HepG2 (cell line): ENCODE results near the gene PCDHGB3.
"Not testable (repeated sequence)": the region's sequence is repeated elsewhere in the genome, so short reads cannot be mapped to it uniquely, and the experiment has no call there.

Experiments used
- AGO2 ChIP-seq: fragments of 200-400 bp; formaldehyde crosslinking; optimal IDR thresholded peaks from 2 replicates; pipeline ENCODE3; 2017; ENCODE audit warnings: mild to moderate bottlenecking, low read depth, low read length, moderate library complexity
- ATF7 ChIP-seq, 2 experiments: fragments of 450-650 bp in 1 of 2; sonication (generic) in 1 of 2; formaldehyde crosslinking in 1 of 2; IDR thresholded peaks; 2 replicates each; pipeline versions ENCODE4 v1.4.0 to v1.6.1; 2016 to 2020; ENCODE audit warnings: antibody characterized with exemption in 1 of 2, mild to moderate bottlenecking in 1 of 2, missing genetic modification reagents in 1 of 2
- CREM ChIP-seq, 2 experiments: sonication (generic) in 1 of 2; formaldehyde crosslinking in 1 of 2; IDR thresholded peaks; 2 replicates each; pipeline versions ENCODE4 v1.4.0 to v1.6.1; 2016 to 2020; ENCODE audit warnings: antibody characterized with exemption in 1 of 2, mild to moderate bottlenecking in 1 of 2, missing genetic modification reagents in 1 of 2
- CTCF ChIP-seq: sonication (generic); formaldehyde crosslinking; IDR thresholded peaks from 2 replicates; pipeline ENCODE4 v1.5.0; 2020; ENCODE audit warnings: mild to moderate bottlenecking, missing genetic modification reagents, moderate library complexity
- FOSL1 ChIP-seq: sonication (generic); formaldehyde crosslinking; IDR thresholded peaks from 2 replicates; pipeline ENCODE4 v1.9.0; 2021; ENCODE audit warnings: missing genetic modification reagents, borderline replicate concordance
- MIXL1 ChIP-seq: IDR thresholded peaks from 2 replicates; pipeline ENCODE4 v1.6.1; 2016
- MYNN ChIP-seq: sonication (generic); formaldehyde crosslinking; IDR thresholded peaks from 2 replicates; pipeline ENCODE4 v1.4.0; 2020; ENCODE audit warnings: mild to moderate bottlenecking, low read depth, missing genetic modification reagents
- POLR2A ChIP-seq, 2 experiments: IDR thresholded peaks; 2 replicates each; pipeline ENCODE4 v1.6.1; 2011; ENCODE audit warnings: low read depth in 2 of 2, low read length in 2 of 2, mild to moderate bottlenecking in 1 of 2, moderate library complexity in 1 of 2; ENCODE audit not compliant: insufficient read depth in 1 of 2
- POLR2AphosphoS5 ChIP-seq: IDR thresholded peaks from 2 replicates; pipeline ENCODE4 v1.6.1; 2012; ENCODE audit warnings: low read depth, low read length
- ZNF253 ChIP-seq: sonication (generic); formaldehyde crosslinking; IDR thresholded peaks from 2 replicates; pipeline ENCODE4 v1.8.0; 2022; ENCODE audit warnings: mild to moderate bottlenecking, missing genetic modification reagents, borderline replicate concordance
- ZNF331 ChIP-seq: sonication (generic); formaldehyde crosslinking; IDR thresholded peaks from 2 replicates; pipeline ENCODE4 v1.4.0; 2020; ENCODE audit warnings: missing genetic modification reagents
- ZNF605 ChIP-seq: sonication (generic); formaldehyde crosslinking; IDR thresholded peaks from 2 replicates; pipeline ENCODE4 v1.8.0; 2022; ENCODE audit warnings: mild to moderate bottlenecking, missing genetic modification reagents
- ZNF747 ChIP-seq: sonication (generic); formaldehyde crosslinking; IDR thresholded peaks from 2 replicates; pipeline ENCODE4 v1.8.1; 2023; ENCODE audit warnings: missing genetic modification reagents, mild to moderate bottlenecking, borderline replicate concordance
- TF ChIP-seq, protein P1 (sequence below): fragments of 450-650 bp; IDR thresholded peaks from 2 replicates; pipeline ENCODE4 v1.6.1; 2017; ENCODE audit warnings: mild to moderate bottlenecking

DNA sequence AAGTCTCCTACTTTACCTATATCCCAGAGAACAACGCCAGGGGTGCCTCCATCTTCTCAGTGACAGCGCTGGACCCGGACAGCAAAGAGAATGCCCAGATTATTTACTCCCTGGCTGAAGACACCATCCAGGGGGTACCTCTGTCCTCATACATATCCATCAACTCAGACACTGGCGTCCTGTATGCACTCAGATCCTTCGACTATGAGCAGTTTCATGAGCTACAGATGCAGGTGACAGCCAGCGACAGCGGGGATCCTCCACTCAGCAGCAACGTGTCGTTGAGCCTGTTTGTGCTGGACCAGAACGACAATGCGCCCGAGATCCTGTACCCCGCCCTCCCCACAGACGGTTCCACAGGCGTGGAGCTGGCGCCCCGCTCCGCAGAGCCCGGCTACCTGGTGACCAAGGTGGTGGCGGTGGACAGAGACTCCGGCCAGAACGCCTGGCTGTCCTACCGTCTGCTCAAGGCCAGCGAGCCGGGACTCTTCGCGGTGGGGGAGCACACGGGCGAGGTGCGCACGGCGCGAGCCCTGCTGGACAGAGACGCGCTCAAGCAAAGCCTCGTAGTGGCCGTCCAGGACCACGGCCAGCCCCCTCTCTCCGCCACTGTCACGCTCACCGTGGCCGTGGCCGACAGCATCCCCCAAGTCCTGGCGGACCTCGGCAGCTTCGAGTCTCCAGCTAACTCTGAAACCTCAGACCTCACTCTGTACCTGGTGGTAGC, 44.7 kb downstream of the PCDHGB3 start:
- TF ChIP-seq, protein P1, sequence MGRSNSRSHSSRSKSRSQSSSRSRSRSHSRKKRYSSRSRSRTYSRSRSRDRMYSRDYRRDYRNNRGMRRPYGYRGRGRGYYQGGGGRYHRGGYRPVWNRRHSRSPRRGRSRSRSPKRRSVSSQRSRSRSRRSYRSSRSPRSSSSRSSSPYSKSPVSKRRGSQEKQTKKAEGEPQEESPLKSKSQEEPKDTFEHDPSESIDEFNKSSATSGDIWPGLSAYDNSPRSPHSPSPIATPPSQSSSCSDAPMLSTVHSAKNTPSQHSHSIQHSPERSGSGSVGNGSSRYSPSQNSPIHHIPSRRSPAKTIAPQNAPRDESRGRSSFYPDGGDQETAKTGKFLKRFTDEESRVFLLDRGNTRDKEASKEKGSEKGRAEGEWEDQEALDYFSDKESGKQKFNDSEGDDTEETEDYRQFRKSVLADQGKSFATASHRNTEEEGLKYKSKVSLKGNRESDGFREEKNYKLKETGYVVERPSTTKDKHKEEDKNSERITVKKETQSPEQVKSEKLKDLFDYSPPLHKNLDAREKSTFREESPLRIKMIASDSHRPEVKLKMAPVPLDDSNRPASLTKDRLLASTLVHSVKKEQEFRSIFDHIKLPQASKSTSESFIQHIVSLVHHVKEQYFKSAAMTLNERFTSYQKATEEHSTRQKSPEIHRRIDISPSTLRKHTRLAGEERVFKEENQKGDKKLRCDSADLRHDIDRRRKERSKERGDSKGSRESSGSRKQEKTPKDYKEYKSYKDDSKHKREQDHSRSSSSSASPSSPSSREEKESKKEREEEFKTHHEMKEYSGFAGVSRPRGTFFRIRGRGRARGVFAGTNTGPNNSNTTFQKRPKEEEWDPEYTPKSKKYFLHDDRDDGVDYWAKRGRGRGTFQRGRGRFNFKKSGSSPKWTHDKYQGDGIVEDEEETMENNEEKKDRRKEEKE: not testable (repeated sequence)
- not testable (repeated sequence) for TF ChIP-seq MIXL1; MYNN (CRISPR knock-in tag); POLR2AphosphoS5; ZNF331 (CRISPR knock-in tag); ATF7 (IDR thresholded peaks at IDR 0.05); ATF7 (CRISPR knock-in tag; IDR thresholded peaks at IDR 0.05); ZNF253 (CRISPR knock-in tag); ZNF747 (CRISPR knock-in tag); CTCF (CRISPR knock-in tag); ZNF605 (CRISPR knock-in tag); FOSL1 (CRISPR knock-in tag); POLR2A (IDR thresholded peaks at IDR 0.05; ENCODE audit: insufficient read depth in 1 of 2, low read depth in 2 of 2, low read length in 2 of 2); CREM (IDR thresholded peaks at IDR 0.05); CREM (CRISPR knock-in tag; IDR thresholded peaks at IDR 0.05); AGO2
